ENCODE results near the gene CCDC69.

CCDC69 gene

GRCh38 chr5:151144922-151145321 lies 79.0 kb downstream of the CCDC69 start:
- no peak overlapping the region for H4K91ac ChIP-seq (ENCODE audit: low read depth, low read length, poor library complexity)
- H3K18ac ChIP-seq (ENCODE audit: low read length): no peak overlapping the region
- H3K27me3 ChIP-seq (ENCODE audit: control insufficient read depth in 3 of 3, insufficient read depth in 3 of 3, low read depth in 1 of 3, low read length in 3 of 3): no peaks in the 10 kb centered on the region
- H4K8ac ChIP-seq (ENCODE audit: low read depth, low read length): no peak overlapping the region
- no peak overlapping the region for H3K23ac ChIP-seq (ENCODE audit: low read depth, low read length, poor library complexity)
- H2AFZ ChIP-seq (ENCODE audit: low read length): no peak overlapping the region
- no peak overlapping the region for H2BK5ac ChIP-seq (ENCODE audit: low read length)
- DNase-seq (ENCODE audit: low spot score): no peak
- H2AK5ac ChIP-seq (ENCODE audit: low read depth, low read length): no peak overlapping the region
- peaks cover 2 to 67% of the 10 kb centered on the region in 2 donors for H3K36me3 ChIP-seq (replicated peaks in 1 of 2; ENCODE audit: control insufficient read depth in 2 of 2, insufficient read depth in 2 of 2, low read length in 2 of 2)
- no peaks in the 10 kb centered on the region for H3K9me3 ChIP-seq (replicated peaks in 1 of 2; ENCODE audit: control insufficient read depth in 2 of 2, insufficient read depth in 1 of 2, low read depth in 1 of 2, low read length in 2 of 2)
- H2BK120ac ChIP-seq (ENCODE audit: low read depth, low read length): no peak overlapping the region
- no peak overlapping the region for H3K4ac ChIP-seq (ENCODE audit: low read length)
- no peak overlapping the region for H3K4me3 ChIP-seq (ENCODE audit: low read length in 2 of 2)
- no peak overlapping the region for H2BK12ac ChIP-seq (ENCODE audit: low read length)
- no peak overlapping the region for H3K4me2 ChIP-seq (ENCODE audit: insufficient read depth, low read length, poor library complexity, severe bottlenecking)
- no peak overlapping the region for H3K27ac ChIP-seq (replicated peaks; ENCODE audit: low read length)
- H3K14ac ChIP-seq (ENCODE audit: low read length): no peak overlapping the region
- peaks cover 0 to 4% of the 10 kb centered on the region in 2 donors for H3K4me1 ChIP-seq (ENCODE audit: control insufficient read depth in 2 of 2, insufficient read depth in 1 of 2, low read depth in 1 of 2, low read length in 2 of 2)
- H3K79me1 ChIP-seq (ENCODE audit: low read depth, low read length): peaks cover 5% of the 10 kb centered on the region
- H2BK15ac ChIP-seq (ENCODE audit: low read length): no peak overlapping the region
- H3K9ac ChIP-seq (ENCODE audit: low read depth, low read length, poor library complexity): no peak overlapping the region
- WGBS, 2 donors (ENCODE audit: extremely low coverage in 2 of 2, insufficient read length in 2 of 2, insufficient replicate concordance in 1 of 2): no CpG with 5 or more reads among the region's 7 CpGs

GRCh38 chr5:151144275-151144674 lies 79.6 kb downstream of the CCDC69 start:
- no peak overlapping the region for H3K9ac ChIP-seq (ENCODE audit: low read depth, low read length, poor library complexity)
- H3K4me1 ChIP-seq (ENCODE audit: control insufficient read depth in 2 of 2, insufficient read depth in 1 of 2, low read depth in 1 of 2, low read length in 2 of 2): no peaks in the 10 kb centered on the region
- DNase-seq (ENCODE audit: low spot score): no peak
- no peaks in the 10 kb centered on the region for H3K27me3 ChIP-seq (ENCODE audit: control insufficient read depth in 3 of 3, insufficient read depth in 3 of 3, low read depth in 1 of 3, low read length in 3 of 3)
- no peak overlapping the region for H2AK5ac ChIP-seq (ENCODE audit: low read depth, low read length)
- H3K27ac ChIP-seq (replicated peaks; ENCODE audit: low read length): no peak overlapping the region
- H3K4me3 ChIP-seq (ENCODE audit: low read length in 2 of 2): no peak overlapping the region
- H3K79me1 ChIP-seq (ENCODE audit: low read depth, low read length): peaks cover 5% of the 10 kb centered on the region
- no peak overlapping the region for H3K4ac ChIP-seq (ENCODE audit: low read length)
- H3K9me3 ChIP-seq (replicated peaks in 1 of 2; ENCODE audit: control insufficient read depth in 2 of 2, insufficient read depth in 1 of 2, low read depth in 1 of 2, low read length in 2 of 2): no peaks in the 10 kb centered on the region
- no peak overlapping the region for H4K91ac ChIP-seq (ENCODE audit: low read depth, low read length, poor library complexity)
- no peak overlapping the region for H3K4me2 ChIP-seq (ENCODE audit: insufficient read depth, low read length, poor library complexity, severe bottlenecking)
- no peak overlapping the region for H2AFZ ChIP-seq (ENCODE audit: low read length)
- H2BK15ac ChIP-seq (ENCODE audit: low read length): no peak overlapping the region
- no CpG with 5 or more reads among the region's 6 CpGs for WGBS, 2 donors (ENCODE audit: extremely low coverage in 2 of 2, insufficient read length in 2 of 2, insufficient replicate concordance in 1 of 2)
- H2BK5ac ChIP-seq (ENCODE audit: low read length): no peak overlapping the region
- H3K18ac ChIP-seq (ENCODE audit: low read length): no peak overlapping the region
- H2BK120ac ChIP-seq (ENCODE audit: low read depth, low read length): no peak overlapping the region
- H3K14ac ChIP-seq (ENCODE audit: low read length): no peak overlapping the region
- H3K23ac ChIP-seq (ENCODE audit: low read depth, low read length, poor library complexity): no peak overlapping the region
- H3K36me3 ChIP-seq (replicated peaks in 1 of 2; ENCODE audit: control insufficient read depth in 2 of 2, insufficient read depth in 2 of 2, low read length in 2 of 2): peaks cover 2 to 73% of the 10 kb centered on the region in 2 donors
- H4K8ac ChIP-seq (ENCODE audit: low read depth, low read length): no peak overlapping the region
- no peak overlapping the region for H2BK12ac ChIP-seq (ENCODE audit: low read length)

- Histone ChIP-seq H2AFZ (ENCODE audit: low read length) (no peak overlapping the region), H3K79me1 (ENCODE audit: low read depth, low read length) (peaks cover 5% of the 10 kb centered on the region), H2BK120ac (ENCODE audit: low read depth, low read length) (no peak overlapping the region), H2AK5ac (ENCODE audit: low read depth, low read length) (no peak overlapping the region), H3K23ac (ENCODE audit: low read depth, low read length, poor library complexity) (no peak overlapping the region), H3K9me3 (replicated peaks in 1 of 2; ENCODE audit: control insufficient read depth in 2 of 2, insufficient read depth in 1 of 2, low read depth in 1 of 2, low read length in 2 of 2) (no peaks in the 10 kb centered on the region), H3K9ac (ENCODE audit: low read depth, low read length, poor library complexity) (no peak overlapping the region), H3K14ac (ENCODE audit: low read length) (no peak overlapping the region), H3K18ac (ENCODE audit: low read length) (no peak overlapping the region), H3K36me3 (replicated peaks in 1 of 2; ENCODE audit: control insufficient read depth in 2 of 2, insufficient read depth in 2 of 2, low read length in 2 of 2) (peaks cover 7 to 80% of the 10 kb centered on the region in 2 donors), H3K27ac (replicated peaks; ENCODE audit: low read length) (no peak overlapping the region), H3K4me3 (ENCODE audit: low read length in 2 of 2) (no peak overlapping the region), H3K4me1 (ENCODE audit: control insufficient read depth in 2 of 2, insufficient read depth in 1 of 2, low read depth in 1 of 2, low read length in 2 of 2) (no peaks in the 10 kb centered on the region), H3K27me3 (ENCODE audit: control insufficient read depth in 3 of 3, insufficient read depth in 3 of 3, low read depth in 1 of 3, low read length in 3 of 3) (no peaks in the 10 kb centered on the region), H4K8ac (ENCODE audit: low read depth, low read length) (no peak overlapping the region), H2BK12ac (ENCODE audit: low read length) (no peak overlapping the region), H4K91ac (ENCODE audit: low read depth, low read length, poor library complexity) (no peak overlapping the region), H3K4me2 (ENCODE audit: insufficient read depth, low read length, poor library complexity, severe bottlenecking) (no peak overlapping the region), H2BK15ac (ENCODE audit: low read length) (no peak overlapping the region), H2BK5ac (ENCODE audit: low read length) (no peak overlapping the region), H3K4ac (ENCODE audit: low read length) (no peak overlapping the region)
- no CpG with 5 or more reads among the region's 7 CpGs for WGBS, 2 donors (ENCODE audit: extremely low coverage in 2 of 2, insufficient read length in 2 of 2, insufficient replicate concordance in 1 of 2)
- DNase-seq (ENCODE audit: low spot score): no peak
Observed at GRCh38 chr5:151143645-151144044, 80.2 kb downstream of the CCDC69 start.

- Histone ChIP-seq H3K27ac (replicated peaks; ENCODE audit: low read length) (no peak overlapping the region), H2AK5ac (ENCODE audit: low read depth, low read length) (no peak overlapping the region), H3K4me1 (ENCODE audit: control insufficient read depth in 2 of 2, insufficient read depth in 1 of 2, low read depth in 1 of 2, low read length in 2 of 2) (no peaks in the 10 kb centered on the region), H2BK5ac (ENCODE audit: low read length) (no peak overlapping the region), H3K79me1 (ENCODE audit: low read depth, low read length) (peaks cover 5% of the 10 kb centered on the region), H3K23ac (ENCODE audit: low read depth, low read length, poor library complexity) (no peak overlapping the region), H4K91ac (ENCODE audit: low read depth, low read length, poor library complexity) (no peak overlapping the region), H3K4me3 (ENCODE audit: low read length in 2 of 2) (no peak overlapping the region), H2BK15ac (ENCODE audit: low read length) (no peak overlapping the region), H2BK12ac (ENCODE audit: low read length) (no peak overlapping the region), H3K9me3 (replicated peaks in 1 of 2; ENCODE audit: control insufficient read depth in 2 of 2, insufficient read depth in 1 of 2, low read depth in 1 of 2, low read length in 2 of 2) (no peaks in the 10 kb centered on the region), H3K18ac (ENCODE audit: low read length) (no peak overlapping the region), H3K27me3 (ENCODE audit: control insufficient read depth in 3 of 3, insufficient read depth in 3 of 3, low read depth in 1 of 3, low read length in 3 of 3) (no peaks in the 10 kb centered on the region), H3K9ac (ENCODE audit: low read depth, low read length, poor library complexity) (no peak overlapping the region), H3K36me3 (replicated peaks in 1 of 2; ENCODE audit: control insufficient read depth in 2 of 2, insufficient read depth in 2 of 2, low read length in 2 of 2) (peaks cover 12 to 86% of the 10 kb centered on the region in 2 donors), H2AFZ (ENCODE audit: low read length) (no peak overlapping the region), H3K4me2 (ENCODE audit: insufficient read depth, low read length, poor library complexity, severe bottlenecking) (no peak overlapping the region), H3K14ac (ENCODE audit: low read length) (no peak overlapping the region), H3K4ac (ENCODE audit: low read length) (no peak overlapping the region), H2BK120ac (ENCODE audit: low read depth, low read length) (no peak overlapping the region), H4K8ac (ENCODE audit: low read depth, low read length) (no peak overlapping the region)
- DNase-seq (ENCODE audit: low spot score): no peak
- no CpG with 5 or more reads among the region's 1 CpG for WGBS, 2 donors (ENCODE audit: extremely low coverage in 2 of 2, insufficient read length in 2 of 2, insufficient replicate concordance in 1 of 2)
Observed at GRCh38 chr5:151142933-151143332, 81.0 kb downstream of the CCDC69 start.

Measured in neuronal stem cell (in vitro differentiated cells).